ENCODE data around the gene KCNJ6. TPM values are rescaled to one million over a fixed set of nuclear protein-coding genes. Genes with fewer than 3 reads are reported as not detected.
"Not testable (repeated sequence)": the region's sequence is repeated elsewhere in the genome, so short reads cannot be mapped to it uniquely, and the experiment has no call there.

Gene KCNJ6
- total and polyA plus RNA-seq, 8 donors, result 0.28 to 1.9 (median 0.55) TPM

DNA sequence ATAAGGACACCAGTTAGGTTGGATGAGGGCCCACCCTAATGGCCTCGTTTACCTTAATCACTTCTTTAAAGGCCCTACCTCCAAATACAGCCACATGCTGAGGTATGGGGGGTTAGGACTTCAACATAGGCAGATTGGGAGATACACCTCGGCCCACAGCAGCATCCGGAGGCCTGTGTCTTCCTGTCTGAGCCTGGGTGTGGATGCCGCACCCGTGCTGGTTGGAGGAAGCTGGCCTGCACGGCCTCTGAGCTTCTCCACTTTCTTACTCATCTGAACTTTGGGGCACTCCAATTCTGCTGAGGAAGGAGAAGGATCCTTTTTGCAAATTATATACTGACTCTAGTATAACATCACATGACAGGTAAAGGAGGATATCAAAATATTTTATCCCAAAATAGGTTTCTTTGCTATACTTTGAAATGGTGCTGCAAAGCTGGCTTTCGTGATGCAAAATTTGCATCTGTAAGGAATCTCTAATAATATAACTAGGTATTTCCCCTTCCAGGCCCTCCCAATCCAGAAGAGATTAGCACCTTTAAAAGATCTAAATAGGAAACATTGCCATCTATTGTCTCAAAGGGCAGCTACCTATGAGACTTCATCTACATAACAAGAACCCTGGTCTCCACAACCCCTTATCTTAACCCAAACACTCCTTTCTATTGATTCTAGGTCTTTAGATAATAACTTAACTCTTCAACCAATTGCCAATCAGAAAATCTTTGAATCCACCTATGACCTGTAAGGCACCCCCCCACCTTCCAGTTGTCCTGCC, 247.6 kb downstream of the KCNJ6 start:
- intact Hi-C loops (cut with DNase I), result no loop called here
- TF ChIP-seq, protein P1, sequence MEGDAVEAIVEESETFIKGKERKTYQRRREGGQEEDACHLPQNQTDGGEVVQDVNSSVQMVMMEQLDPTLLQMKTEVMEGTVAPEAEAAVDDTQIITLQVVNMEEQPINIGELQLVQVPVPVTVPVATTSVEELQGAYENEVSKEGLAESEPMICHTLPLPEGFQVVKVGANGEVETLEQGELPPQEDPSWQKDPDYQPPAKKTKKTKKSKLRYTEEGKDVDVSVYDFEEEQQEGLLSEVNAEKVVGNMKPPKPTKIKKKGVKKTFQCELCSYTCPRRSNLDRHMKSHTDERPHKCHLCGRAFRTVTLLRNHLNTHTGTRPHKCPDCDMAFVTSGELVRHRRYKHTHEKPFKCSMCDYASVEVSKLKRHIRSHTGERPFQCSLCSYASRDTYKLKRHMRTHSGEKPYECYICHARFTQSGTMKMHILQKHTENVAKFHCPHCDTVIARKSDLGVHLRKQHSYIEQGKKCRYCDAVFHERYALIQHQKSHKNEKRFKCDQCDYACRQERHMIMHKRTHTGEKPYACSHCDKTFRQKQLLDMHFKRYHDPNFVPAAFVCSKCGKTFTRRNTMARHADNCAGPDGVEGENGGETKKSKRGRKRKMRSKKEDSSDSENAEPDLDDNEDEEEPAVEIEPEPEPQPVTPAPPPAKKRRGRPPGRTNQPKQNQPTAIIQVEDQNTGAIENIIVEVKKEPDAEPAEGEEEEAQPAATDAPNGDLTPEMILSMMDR (IDR thresholded peaks at IDR 0.05), result no peak
- no peaks in the 10 kb centered on the region for H3K36me3 ChIP-seq
- H3K4me3 ChIP-seq, result no peak overlapping the region
- FAIRE-seq (no peak), DNase-seq (no peak), ATAC-seq (no peak)
- no peak overlapping the region for H3K27ac ChIP-seq
- no peaks in the 10 kb centered on the region for H3K9me3 ChIP-seq
- no peaks in the 10 kb centered on the region for H3K4me1 ChIP-seq
- H3K27me3 ChIP-seq, result no peaks in the 10 kb centered on the region
- WGBS, 2 donors, result 80 to 82% methylated on average over 7 of the region's 7 CpGs

DNA sequence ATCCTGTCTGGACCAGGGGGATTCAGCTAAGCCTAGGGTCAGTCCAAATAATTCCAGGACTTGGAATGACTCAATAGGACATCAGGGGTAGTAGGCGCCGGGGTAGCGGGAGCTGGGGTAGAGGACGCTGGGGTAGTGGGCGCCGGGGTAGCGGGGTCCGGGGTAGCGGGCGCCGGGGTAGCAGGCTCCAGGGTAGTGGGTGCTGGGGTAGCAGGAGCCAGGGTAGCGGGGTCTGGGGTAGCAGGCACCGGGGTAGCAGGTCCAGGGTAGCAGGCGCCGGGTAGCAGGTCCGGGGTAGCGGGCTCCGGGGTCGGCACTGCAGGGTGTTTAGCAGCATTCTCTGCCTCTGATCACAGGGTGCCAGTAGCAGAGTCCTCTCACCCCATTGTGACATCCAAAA, 248.9 kb downstream of the KCNJ6 start:
- 90 to 97% methylated on average over 7 to 19 of the region's 19 CpGs for WGBS, 2 donors
- ATAC-seq (no peak), FAIRE-seq (no peak), DNase-seq (no peak)
- TF ChIP-seq, protein P1 (IDR thresholded peaks at IDR 0.05), result no peak
- H3K36me3 ChIP-seq, result no peaks in the 10 kb centered on the region
- intact Hi-C loops (cut with DNase I), result no loop called here
- no peaks in the 10 kb centered on the region for H3K9me3 ChIP-seq
- no peaks in the 10 kb centered on the region for H3K27me3 ChIP-seq
- no peak overlapping the region for H3K4me3 ChIP-seq
- H3K27ac ChIP-seq, result no peak overlapping the region
- no peaks in the 10 kb centered on the region for H3K4me1 ChIP-seq

DNA sequence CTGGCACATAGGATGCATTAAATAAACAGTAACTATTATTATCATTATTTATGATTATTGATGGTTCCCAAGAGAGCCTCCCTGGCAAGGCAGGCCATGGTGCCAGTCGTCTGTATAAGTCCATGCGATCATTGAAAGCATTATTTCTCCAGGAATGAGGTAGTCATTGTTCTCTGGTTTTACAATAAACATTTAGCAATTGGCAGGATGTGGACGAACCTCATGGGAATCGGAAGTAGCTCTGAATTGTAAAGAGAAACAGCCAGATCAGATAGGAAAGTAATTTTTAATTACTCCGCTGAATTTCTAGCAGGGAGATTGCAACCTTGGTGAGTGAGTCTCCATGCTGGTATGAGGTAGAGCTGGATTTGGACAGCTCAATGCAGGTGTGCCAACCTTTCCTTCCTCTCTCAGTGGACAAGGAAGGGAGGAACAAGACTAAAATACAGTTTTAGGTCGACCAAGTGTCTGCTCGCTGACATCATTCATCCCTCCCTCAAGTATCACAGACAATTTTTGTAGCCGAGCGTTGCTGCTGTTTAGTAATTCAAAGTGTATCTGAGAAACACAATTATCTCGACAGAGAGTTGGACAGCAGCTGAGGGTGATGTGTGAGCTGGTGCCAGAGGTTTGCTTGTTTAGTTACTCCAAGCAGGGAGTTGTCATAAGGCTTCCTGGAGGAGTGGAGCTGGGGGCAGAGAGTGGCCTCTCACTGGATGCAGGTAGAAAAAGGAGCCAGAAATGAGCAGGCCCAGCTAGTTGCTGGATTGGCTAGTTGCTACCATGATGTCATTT, 250.8 kb downstream of the KCNJ6 start:
- Histone ChIP-seq H3K36me3 (no peaks in the 10 kb centered on the region), H3K4me3 (no peak overlapping the region), H3K27ac (no peak overlapping the region), H3K4me1 (no peaks in the 10 kb centered on the region), H3K9me3 (no peaks in the 10 kb centered on the region), H3K27me3 (no peaks in the 10 kb centered on the region)
- FAIRE-seq, result no peak
- 69 to 72% methylated on average over 10 of the region's 10 CpGs for WGBS, 2 donors
- intact Hi-C loops (cut with DNase I), result no loop called here
- ATAC-seq, result peak in 1 of 4 donors; percentile 34
- no peak for DNase-seq
- TF ChIP-seq, protein P1 (IDR thresholded peaks at IDR 0.05), result no peak

DNA sequence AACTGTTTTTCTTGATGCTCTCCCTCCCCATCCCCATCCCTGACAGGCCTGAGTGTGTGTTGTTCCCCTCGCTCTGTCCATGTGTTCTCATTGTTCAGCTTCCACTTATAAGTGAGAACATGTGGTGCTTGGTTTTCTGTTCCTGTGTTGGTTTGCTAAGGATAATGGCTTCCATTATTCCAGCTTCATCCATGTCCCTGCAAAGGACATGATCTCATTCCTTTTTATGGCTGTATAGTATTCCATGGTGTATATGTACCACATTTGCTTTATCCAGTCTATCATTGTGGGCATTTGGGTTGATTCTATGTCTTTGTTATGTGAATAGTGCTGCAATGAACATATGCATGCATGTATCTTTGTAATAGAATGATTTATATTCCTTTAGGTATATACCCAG, 254.0 kb downstream of the KCNJ6 start:
- H3K4me3 ChIP-seq; H3K27ac ChIP-seq; H3K36me3 ChIP-seq; H3K9me3 ChIP-seq; FAIRE-seq; DNase-seq; ATAC-seq; intact Hi-C loops (cut with DNase I); H3K27me3 ChIP-seq: not testable (repeated sequence)
- 95 to 98% methylated on average over 1 of the region's 1 CpG for WGBS, 2 donors
- peaks cover 17% of the 10 kb centered on the region in 3 donors for H3K4me1 ChIP-seq

DNA sequence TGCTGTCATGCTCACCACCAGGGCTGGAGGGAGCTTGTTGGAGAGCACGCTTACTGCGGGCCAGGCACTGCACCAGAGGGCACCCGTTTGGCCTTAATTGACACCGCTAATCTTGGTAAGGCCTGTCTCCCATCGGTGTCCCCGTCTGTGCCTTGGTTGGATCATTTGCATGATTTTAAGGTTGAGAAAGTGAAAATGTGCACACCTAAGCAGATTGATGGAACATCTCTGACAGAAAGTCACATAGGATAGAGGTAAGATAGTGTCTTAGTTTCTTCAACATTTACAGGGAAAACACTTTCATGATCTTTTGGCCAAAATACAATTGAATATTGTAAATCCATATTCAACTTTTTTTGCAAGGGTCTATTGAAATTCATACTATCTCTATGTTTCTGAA, 255.5 kb downstream of the KCNJ6 start:
- no peaks in the 10 kb centered on the region for H3K36me3 ChIP-seq
- H3K27ac ChIP-seq, result no peak overlapping the region
- no peaks in the 10 kb centered on the region for H3K9me3 ChIP-seq
- ATAC-seq (no peak), DNase-seq (no peak), FAIRE-seq (no peak)
- H3K4me3 ChIP-seq, result no peak overlapping the region
- no peaks in the 10 kb centered on the region for H3K27me3 ChIP-seq
- TF ChIP-seq, protein P1 (IDR thresholded peaks at IDR 0.05), result no peak
- H3K4me1 ChIP-seq, result peaks cover 17% of the 10 kb centered on the region in 3 donors
- 95 to 96% methylated on average over 6 of the region's 6 CpGs for WGBS, 2 donors
- intact Hi-C loops (cut with DNase I), result no loop called here

All from pancreas (tissue), 10 donors.